Measurements from ENCODE around the gene LRP5. TPM values are rescaled to one million over a fixed set of nuclear protein-coding genes. Genes with fewer than 3 reads are reported as not detected.

The LRP5 gene
- total RNA-seq, 1 experiment from 2014 or later = 67.0 TPM

DNA sequence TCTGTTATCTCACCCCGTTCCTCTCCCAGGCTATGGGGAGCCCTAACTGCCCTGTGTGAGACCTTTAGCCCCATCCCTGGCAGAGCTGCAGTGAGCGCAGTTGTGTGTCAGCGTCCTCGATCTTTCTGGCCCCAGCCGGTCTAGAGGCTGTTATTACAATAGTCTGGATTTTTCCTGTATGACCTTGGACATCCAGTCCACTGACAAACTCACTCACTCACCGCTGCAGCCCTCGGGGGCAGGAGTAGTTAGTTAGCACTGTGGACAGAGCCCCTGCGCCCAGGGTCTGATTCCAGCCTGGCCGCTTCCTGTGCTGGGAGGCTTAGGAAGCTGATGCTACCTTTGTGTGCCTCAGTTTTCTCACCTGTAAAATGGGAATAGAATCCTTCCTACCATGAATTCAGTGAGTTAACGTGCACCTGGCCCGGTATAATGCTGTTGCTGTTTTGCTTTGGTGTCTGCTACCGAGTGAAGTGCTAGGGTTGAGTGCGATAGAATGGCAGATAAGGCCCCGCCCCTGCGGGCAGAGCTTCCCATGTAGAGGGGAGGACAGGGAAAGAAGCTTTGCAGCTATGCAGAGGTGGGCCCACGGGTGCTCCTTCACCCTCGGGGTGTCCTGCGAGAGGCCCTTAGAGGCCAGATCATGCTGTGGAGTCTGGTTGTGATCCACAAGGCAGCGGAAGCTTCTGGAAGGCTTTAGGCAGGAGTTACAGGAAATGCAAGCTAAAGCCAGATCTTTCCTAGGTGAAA lies 3.0 kb downstream of the LRP5 start:
- no peak for DNase-seq (ENCODE audit: low spot score)
- Histone ChIP-seq H3K4me3 (ENCODE audit: low read depth, low read length, poor library complexity, severe bottlenecking) (peak overlapping the region; percentile 75), H3K27me3 (replicated peaks; ENCODE audit: insufficient read depth, low read depth, low read length, poor library complexity) (no peaks in the 10 kb centered on the region), H3K9me3 (ENCODE audit: low read depth, low read length, poor library complexity, severe bottlenecking) (no peaks in the 10 kb centered on the region), H3K36me3 (ENCODE audit: insufficient read depth, low read length, poor library complexity, severe bottlenecking) (no peaks in the 10 kb centered on the region), H3K4me1 (ENCODE audit: insufficient read depth, low read length, poor library complexity, severe bottlenecking) (peaks cover 17% of the 10 kb centered on the region), H3K27ac (ENCODE audit: low read depth, low read length, poor library complexity, severe bottlenecking) (peak overlapping the region; percentile 84)
- no TSS peak for BruUV-seq (replicated peaks)
- TF ChIP-seq, protein P1, sequence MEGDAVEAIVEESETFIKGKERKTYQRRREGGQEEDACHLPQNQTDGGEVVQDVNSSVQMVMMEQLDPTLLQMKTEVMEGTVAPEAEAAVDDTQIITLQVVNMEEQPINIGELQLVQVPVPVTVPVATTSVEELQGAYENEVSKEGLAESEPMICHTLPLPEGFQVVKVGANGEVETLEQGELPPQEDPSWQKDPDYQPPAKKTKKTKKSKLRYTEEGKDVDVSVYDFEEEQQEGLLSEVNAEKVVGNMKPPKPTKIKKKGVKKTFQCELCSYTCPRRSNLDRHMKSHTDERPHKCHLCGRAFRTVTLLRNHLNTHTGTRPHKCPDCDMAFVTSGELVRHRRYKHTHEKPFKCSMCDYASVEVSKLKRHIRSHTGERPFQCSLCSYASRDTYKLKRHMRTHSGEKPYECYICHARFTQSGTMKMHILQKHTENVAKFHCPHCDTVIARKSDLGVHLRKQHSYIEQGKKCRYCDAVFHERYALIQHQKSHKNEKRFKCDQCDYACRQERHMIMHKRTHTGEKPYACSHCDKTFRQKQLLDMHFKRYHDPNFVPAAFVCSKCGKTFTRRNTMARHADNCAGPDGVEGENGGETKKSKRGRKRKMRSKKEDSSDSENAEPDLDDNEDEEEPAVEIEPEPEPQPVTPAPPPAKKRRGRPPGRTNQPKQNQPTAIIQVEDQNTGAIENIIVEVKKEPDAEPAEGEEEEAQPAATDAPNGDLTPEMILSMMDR (conservative IDR thresholded peaks at IDR 0.05; ENCODE audit: low read depth, low read length) = no peak
- no peak for TF ChIP-seq EZH2 (IDR thresholded peaks at IDR 0.05; ENCODE audit: borderline replicate concordance, low read depth, low read length, poor library complexity, severe bottlenecking)
- POLR2A ChIA-PET (ENCODE audit: low non-redundant PET) = no interaction called here
- CTCF ChIA-PET = no interaction called here
- intact Hi-C loops (cut with micrococcal nuclease; ENCODE audit: unreplicated experiment) = no loop called here

DNA sequence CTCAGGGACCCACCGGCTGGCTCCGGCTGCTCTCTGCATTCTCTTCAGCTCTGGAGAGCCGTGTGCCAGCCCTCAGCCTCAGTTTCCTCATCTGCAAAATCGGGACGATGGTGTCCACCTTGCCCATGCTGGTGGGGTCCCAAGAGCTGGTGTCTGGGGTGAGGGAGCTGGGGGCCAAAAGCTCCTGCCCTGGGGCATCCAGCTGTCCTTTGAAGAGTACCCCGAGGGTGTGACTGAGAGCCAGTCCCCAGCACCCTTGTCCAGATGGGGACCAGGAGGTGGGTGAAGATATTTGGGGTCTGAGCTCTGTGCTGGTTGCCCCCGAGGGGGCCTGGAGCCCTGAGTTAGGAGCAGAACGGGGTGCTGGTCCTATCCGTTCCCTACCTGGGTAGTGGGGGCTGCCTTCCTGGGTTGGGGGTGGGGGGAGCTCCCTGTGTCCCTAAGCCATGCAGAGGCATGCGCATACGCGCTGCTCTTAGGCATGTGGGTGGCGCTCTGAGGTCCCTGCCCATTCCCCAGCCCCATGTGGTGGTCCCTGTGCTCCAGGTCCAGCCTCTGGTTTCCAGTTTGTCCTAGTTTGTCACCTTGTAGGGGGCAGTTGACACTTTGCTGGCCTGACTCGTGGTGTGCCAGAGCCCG lies 4.9 kb downstream of the LRP5 start:
- no TSS peak for BruUV-seq (replicated peaks)
- CTCF ChIA-PET = no interaction called here
- Histone ChIP-seq H3K27ac (ENCODE audit: low read depth, low read length, poor library complexity, severe bottlenecking) (no peak overlapping the region), H3K36me3 (ENCODE audit: insufficient read depth, low read length, poor library complexity, severe bottlenecking) (no peaks in the 10 kb centered on the region), H3K4me3 (ENCODE audit: low read depth, low read length, poor library complexity, severe bottlenecking) (no peak overlapping the region), H3K4me1 (ENCODE audit: insufficient read depth, low read length, poor library complexity, severe bottlenecking) (peaks cover 23% of the 10 kb centered on the region), H3K9me3 (ENCODE audit: low read depth, low read length, poor library complexity, severe bottlenecking) (no peaks in the 10 kb centered on the region), H3K27me3 (replicated peaks; ENCODE audit: insufficient read depth, low read depth, low read length, poor library complexity) (no peaks in the 10 kb centered on the region)
- TF ChIP-seq, protein P1 (conservative IDR thresholded peaks at IDR 0.05; ENCODE audit: low read depth, low read length) = no peak
- no peak for TF ChIP-seq EZH2 (IDR thresholded peaks at IDR 0.05; ENCODE audit: borderline replicate concordance, low read depth, low read length, poor library complexity, severe bottlenecking)
- DNase-seq (ENCODE audit: low spot score) = no peak
- intact Hi-C loops (cut with micrococcal nuclease; ENCODE audit: unreplicated experiment) = no loop called here
- POLR2A ChIA-PET (ENCODE audit: low non-redundant PET) = no interaction called here

DNA sequence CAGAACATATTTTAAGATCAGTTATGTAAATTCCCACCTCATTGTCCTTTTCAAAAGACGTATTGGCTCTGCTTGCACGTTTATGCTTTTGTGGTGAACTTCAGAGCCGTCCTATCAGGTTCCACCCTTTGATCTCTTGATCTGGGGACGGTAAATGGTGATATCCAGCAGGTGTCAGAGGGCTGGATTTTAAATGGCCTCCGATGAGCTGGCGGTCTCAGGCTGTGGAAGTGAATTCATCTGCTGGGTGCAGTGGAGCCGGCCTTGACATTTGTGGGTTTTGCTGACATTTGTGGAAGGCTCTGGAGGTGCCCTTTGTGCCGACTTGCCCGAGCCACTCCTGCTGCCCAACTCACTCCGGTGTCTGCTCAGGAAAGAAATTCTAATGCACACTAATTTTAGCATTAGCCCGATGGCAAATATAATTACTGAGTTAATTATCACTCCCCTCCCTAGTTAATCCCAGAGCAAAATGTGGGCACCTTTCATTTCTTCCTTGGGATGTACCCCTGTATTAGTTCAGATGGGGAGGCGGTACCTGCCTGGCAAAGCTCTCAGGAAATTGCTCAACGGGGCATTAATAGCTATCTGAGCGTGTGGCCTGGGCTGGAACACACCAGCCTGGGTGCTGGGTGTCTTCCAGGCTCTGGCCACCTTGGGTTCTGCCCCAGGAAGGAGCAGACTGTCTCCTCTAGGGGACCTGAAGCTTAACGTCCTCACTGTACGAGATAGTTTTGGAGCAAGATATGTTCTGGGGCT lies 9.1 kb downstream of the LRP5 start:
- no TSS peak for BruUV-seq (replicated peaks)
- intact Hi-C loops (cut with micrococcal nuclease; ENCODE audit: unreplicated experiment) = no loop called here
- TF ChIP-seq, protein P1 (conservative IDR thresholded peaks at IDR 0.05; ENCODE audit: low read depth, low read length) = no peak
- TF ChIP-seq EZH2 (IDR thresholded peaks at IDR 0.05; ENCODE audit: borderline replicate concordance, low read depth, low read length, poor library complexity, severe bottlenecking) = no peak
- H3K9me3 ChIP-seq (ENCODE audit: low read depth, low read length, poor library complexity, severe bottlenecking) = no peaks in the 10 kb centered on the region
- no peak overlapping the region for H3K4me3 ChIP-seq (ENCODE audit: low read depth, low read length, poor library complexity, severe bottlenecking)
- ChIA-PET POLR2A (ENCODE audit: low non-redundant PET) (no interaction called here), CTCF (no interaction called here)
- no peak for DNase-seq (ENCODE audit: low spot score)
- H3K36me3 ChIP-seq (ENCODE audit: insufficient read depth, low read length, poor library complexity, severe bottlenecking) = no peaks in the 10 kb centered on the region
- H3K4me1 ChIP-seq (ENCODE audit: insufficient read depth, low read length, poor library complexity, severe bottlenecking) = peaks cover 7% of the 10 kb centered on the region
- H3K27me3 ChIP-seq (replicated peaks; ENCODE audit: insufficient read depth, low read depth, low read length, poor library complexity) = no peaks in the 10 kb centered on the region
- H3K27ac ChIP-seq (ENCODE audit: low read depth, low read length, poor library complexity, severe bottlenecking) = no peak overlapping the region
